ENCODE measurements around the gene COPS9.

The COPS9 gene

GRCh38 chr2:240166761-240167587 lies 30.9 kb upstream of the COPS9 start:
- no peak overlapping the region for H3K27ac ChIP-seq
- DNase-seq (ENCODE audit: low read depth, low spot score), result no peak

- DNase-seq (ENCODE audit: low read depth, low spot score), result no peak
- H3K27ac ChIP-seq, result no peak overlapping the region
Observed at GRCh38 chr2:240166191-240166590, 30.1 kb upstream of the COPS9 start.

GRCh38 chr2:240165661-240166060 lies 29.6 kb upstream of the COPS9 start:
- no peak overlapping the region for H3K27ac ChIP-seq
- no peak for DNase-seq (ENCODE audit: low read depth, low spot score)

GRCh38 chr2:240165034-240165433 lies 28.9 kb upstream of the COPS9 start:
- no peak for DNase-seq (ENCODE audit: low read depth, low spot score)
- no peak overlapping the region for H3K27ac ChIP-seq

- no peak for DNase-seq (ENCODE audit: low read depth, low spot score)
Observed at GRCh38 chr2:240164586-240164985, 28.5 kb upstream of the COPS9 start.

GRCh38 chr2:240163844-240164574 lies 27.9 kb upstream of the COPS9 start:
- DNase-seq (ENCODE audit: low read depth, low spot score), result no peak
- no peak overlapping the region for H3K27ac ChIP-seq

More at GRCh38 chr2:240164586-240164985, 28.5 kb upstream of the COPS9 start:
- no peak overlapping the region for H3K27ac ChIP-seq

GRCh38 chr2:240162939-240163714 lies 27.0 kb upstream of the COPS9 start:
- H3K27ac ChIP-seq, result no peak overlapping the region
- DNase-seq (ENCODE audit: low read depth, low spot score), result no peak

- no peak for DNase-seq (ENCODE audit: low read depth, low spot score)
- H3K27ac ChIP-seq, result no peak overlapping the region
Observed at GRCh38 chr2:240162531-240162930, 26.4 kb upstream of the COPS9 start.

GRCh38 chr2:240162032-240162431 lies 25.9 kb upstream of the COPS9 start:
- no peak overlapping the region for H3K27ac ChIP-seq
- no peak for DNase-seq (ENCODE audit: low read depth, low spot score)

GRCh38 chr2:240161087-240161750 lies 25.1 kb upstream of the COPS9 start:
- H3K27ac ChIP-seq, result no peak overlapping the region
- no peak for DNase-seq (ENCODE audit: low read depth, low spot score)

- H3K27ac ChIP-seq, result no peak overlapping the region
- no peak for DNase-seq (ENCODE audit: low read depth, low spot score)
Observed at GRCh38 chr2:240160291-240161086, 24.4 kb upstream of the COPS9 start.

GRCh38 chr2:240159251-240159839 lies 23.2 kb upstream of the COPS9 start:
- DNase-seq (ENCODE audit: low read depth, low spot score), result no peak
- H3K27ac ChIP-seq, result no peak overlapping the region

- DNase-seq (ENCODE audit: low read depth, low spot score), result no peak
Observed at GRCh38 chr2:240157147-240157470, 21.0 kb upstream of the COPS9 start.

GRCh38 chr2:240156435-240157146 lies 20.5 kb upstream of the COPS9 start:
- DNase-seq (ENCODE audit: low read depth, low spot score), result no peak
- no peak overlapping the region for H3K27ac ChIP-seq

More at GRCh38 chr2:240157147-240157470, 21.0 kb upstream of the COPS9 start:
- no peak overlapping the region for H3K27ac ChIP-seq

- no peak for DNase-seq (ENCODE audit: low read depth, low spot score)
- no peak overlapping the region for H3K27ac ChIP-seq
Observed at GRCh38 chr2:240155745-240156390, 19.8 kb upstream of the COPS9 start.

- no peak for DNase-seq (ENCODE audit: low read depth, low spot score)
- no peak overlapping the region for H3K27ac ChIP-seq
Observed at GRCh38 chr2:240155048-240155744, 19.1 kb upstream of the COPS9 start.

GRCh38 chr2:240154606-240155005 lies 18.5 kb upstream of the COPS9 start:
- H3K27ac ChIP-seq, result no peak overlapping the region
- no peak for DNase-seq (ENCODE audit: low read depth, low spot score)

GRCh38 chr2:240153418-240153817 lies 17.3 kb upstream of the COPS9 start:
- DNase-seq (ENCODE audit: low read depth, low spot score), result no peak
- no peak overlapping the region for H3K27ac ChIP-seq
